NCI-H1694 treated with DMSO at 0.1 percent for 48 hours (cell line): ENCODE measurements around the gene SMC3.
"Not testable (repeated sequence)": the region's sequence is repeated elsewhere in the genome, so short reads cannot be mapped to it uniquely, and the experiment has no call there.

Experiments used
- DNase-seq: peaks from one replicate; lab custom pipeline; 2025; lab: John Stamatoyannopoulos, UW

The SMC3 gene

DNA sequence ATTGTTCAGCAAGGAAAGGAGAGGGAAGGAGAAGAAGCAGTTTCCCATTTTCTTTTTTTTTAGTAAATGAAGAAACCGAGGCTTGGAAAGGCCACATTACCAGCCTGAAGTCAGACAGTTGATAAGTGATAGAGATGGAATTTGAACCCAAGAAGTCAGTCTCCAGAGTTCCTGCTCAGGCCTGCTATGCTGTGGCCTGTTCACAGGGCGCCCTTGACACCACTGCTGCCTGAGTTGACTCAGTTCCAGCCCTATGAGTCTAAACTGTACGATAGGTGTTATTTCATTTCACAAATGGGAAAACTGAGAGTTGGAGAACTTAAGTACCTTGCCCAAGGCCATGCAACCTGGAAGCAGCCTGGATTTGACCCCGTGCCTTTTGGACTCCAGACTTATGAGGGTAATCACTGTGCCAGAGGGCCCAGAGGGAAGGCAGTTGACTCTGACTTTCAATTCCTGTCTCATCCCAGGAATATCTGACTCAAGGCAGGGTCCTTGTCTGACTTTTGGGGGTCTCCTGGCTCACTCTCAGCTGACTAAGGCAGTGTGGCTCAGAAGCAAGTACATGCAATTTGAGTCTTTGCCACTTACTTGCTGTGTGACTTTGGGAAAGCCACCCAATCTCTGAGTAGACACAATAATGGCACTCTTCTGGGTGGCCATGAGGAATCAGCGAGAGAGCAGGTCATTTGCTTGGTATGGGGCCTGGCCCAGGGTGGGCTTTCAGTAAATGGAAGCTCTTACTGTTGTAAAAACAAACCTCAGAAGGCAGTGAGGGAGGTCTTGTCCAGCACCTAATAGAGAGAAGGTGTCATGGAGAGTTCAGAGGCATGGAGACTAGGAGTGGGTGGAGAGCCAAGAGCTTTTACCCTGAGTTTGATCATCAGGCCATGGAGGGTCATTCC lies 58.7 kb downstream of the SMC3 start:
- DNase-seq = no peak

DNA sequence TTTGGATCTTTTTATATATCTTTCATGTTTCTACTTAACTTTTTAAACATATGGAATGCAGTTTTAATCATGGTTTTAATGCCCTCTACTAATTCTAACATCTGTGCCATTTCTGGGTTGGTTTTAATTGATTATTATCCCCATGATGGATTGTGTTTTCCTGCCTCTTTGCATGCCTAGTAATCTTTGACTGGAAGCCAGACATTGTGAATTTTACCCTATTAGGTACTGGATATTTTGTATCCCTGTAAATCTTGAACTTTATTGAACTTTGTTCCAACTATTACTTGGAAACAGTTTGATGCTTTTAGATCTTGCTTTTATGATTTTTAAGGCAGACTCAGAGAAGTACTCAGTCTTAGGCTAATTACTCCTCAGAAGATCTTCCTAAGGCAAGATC lies 60.7 kb downstream of the SMC3 start:
- no peak for DNase-seq

DNA sequence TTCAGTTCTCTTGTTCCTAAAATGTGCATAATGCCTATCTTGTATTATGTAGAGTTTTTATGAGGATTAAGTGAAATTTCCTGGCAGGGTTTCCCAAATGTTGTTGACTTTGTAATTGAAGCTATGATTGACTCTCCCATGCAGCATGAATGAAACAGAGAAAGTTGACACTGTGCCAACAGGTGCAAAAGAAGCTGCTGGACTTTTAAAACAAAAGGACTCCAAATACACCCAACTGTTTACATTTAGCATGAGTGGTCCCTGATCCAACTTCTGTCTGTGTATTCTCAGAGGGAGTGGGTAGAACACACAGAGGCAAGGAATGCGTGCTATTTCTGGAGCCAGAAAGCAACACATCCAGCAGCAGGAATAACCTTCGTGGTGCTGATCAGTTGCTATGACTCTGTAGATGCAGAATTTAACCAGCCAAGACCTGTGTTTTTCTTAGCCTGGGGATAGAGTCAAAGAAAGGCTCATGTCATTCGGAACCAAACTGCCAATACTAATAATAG lies 62.2 kb downstream of the SMC3 start:
- DNase-seq = no peak

DNA sequence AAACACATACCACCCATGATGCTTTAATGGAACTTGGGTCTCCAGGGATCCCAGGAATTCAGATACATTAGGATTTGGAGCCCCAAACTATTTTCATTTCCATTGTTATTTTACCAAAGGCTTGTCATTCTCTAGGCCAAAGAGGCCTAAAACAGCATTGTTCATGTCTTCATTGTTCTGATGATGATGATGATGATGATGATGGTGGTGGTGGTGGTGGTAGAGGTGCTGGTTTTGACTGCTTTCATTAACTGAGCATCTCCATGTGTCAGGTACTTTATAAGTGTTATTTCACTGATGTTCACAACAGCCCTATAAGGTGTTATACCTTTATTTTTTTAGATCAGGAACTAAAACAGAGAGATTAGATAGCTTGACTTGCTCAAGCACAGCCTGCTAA lies 64.4 kb downstream of the SMC3 start:
- DNase-seq = no peak

DNA sequence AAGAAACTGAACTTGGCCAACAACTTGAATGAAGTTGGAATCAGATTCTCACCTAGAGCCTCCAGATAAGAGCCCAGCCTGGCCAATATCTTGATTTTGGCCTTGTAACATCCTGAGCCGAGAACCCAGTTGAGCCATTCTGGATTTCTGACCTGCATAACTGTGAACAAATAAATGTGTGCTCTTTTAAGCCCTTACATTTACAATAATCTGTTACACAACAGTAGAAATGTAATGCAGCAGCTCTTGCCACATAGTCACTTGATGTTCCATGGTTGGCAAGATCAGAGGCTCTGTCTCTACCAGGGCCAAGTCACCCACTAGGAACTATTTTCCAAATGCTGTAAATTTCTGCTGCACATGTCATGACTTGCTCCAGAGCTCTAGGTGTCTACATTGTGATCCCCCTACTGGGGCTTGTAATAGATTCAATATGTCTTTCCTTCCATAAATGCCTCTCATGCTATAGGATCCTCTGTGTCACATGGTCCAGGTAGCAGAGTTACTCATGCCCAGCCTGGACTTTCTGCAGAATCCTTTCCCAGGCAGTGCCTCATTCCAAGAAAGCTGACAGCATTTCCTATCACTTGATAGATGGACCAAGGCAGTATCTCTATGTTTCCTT lies 65.2 kb downstream of the SMC3 start:
- peak; percentile 20 for DNase-seq

DNA sequence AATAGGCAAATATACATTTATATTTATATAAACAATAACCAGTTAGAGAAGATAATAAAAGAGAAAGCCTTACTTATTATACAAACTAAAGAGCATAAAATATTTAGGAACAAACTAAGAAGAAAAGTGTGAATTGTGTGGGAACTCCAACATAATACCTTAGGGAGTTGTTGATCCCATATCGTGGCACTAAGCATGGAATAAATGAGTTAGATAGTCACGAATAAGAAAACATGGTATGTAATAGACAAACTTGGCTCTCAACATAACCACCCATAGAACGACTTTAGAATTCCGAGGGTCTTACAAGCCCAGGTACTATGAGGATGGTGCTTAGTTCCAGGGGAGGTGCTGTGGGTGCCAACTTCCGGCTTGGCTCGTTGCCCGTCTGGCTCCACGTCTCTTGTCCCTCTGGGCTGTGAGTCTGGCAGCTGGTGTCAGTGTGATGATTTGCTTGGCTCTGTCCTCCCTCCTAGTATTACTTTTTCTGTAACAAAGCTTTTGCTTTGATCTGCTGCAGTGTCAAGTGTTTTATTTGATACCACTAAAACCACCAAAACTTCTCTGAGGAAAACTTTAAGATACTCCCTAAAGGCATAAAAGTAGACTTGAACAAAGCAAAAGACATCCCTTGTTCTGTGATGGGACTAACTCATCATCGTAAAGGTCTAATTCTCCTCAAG lies 67.2 kb downstream of the SMC3 start:
- peak; percentile 24 for DNase-seq

DNA sequence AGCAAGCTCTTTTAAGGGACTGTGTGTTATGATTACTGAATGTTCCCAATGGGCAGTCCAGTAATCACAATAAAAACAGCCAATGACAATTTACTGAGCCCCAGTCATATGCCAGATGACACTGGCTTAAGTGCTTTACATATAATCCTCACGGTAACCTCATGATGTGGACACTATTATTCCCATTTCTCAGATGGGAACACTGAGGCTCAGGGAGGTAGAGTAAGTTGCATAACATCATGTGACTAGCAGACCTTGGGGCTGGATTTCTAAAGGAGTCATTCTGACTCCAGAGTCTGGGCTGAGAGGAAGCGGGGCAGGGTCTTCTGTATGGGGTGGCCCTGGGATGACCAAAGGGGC lies 69.1 kb downstream of the SMC3 start:
- DNase-seq = no peak

DNA sequence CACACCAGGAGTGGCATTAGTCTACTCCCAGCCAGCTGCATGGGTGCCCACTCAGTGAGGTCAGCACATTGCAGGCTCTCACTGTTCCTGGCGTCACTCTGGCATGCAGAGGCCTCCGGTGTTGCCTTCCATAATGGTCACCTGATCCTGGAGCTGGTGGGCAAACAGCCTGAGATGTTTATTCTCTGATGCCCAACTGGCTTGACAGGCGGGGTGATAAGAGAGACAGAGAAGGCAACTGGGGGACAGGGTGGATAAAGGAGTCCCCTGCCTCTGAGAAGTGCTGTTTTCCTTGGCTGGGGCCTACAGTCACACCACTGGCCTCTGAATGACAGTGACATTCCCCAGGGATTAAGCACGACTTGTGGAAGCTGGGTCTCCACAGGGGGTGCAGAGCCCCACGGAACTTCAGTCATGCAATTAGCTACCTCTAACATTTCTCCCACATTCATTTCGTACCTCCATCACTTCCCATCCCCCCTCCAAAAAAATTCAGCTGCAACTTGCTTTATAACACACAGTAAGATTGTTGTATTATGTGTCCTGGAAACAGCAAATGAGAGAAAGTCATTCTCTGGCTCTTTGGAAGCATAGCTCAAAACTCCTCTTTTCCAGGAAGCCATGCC lies 69.5 kb downstream of the SMC3 start:
- no peak for DNase-seq

DNA sequence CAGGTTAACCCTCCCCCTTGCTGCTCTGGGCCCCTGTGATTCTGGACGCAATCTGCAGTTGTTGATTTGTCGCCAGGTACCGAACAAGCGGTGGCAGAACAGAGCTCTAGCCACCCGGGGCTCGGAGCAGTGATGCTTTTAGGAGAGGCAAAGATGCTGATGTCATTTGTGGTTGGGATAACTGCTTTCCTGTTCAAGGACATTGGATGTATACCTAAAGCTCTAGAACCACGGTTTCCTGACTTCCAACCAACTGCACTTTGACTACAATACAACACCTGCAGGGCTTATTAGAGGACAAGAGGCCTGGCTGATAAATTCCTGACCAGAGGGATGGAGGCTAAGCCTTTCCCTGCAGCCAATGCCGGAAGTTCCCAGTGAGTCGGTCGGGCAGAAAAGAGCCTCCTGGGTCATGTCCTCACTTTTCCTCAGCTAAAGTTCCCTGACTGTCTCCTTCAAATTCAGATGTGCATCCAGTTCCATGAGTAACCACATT lies 70.1 kb downstream of the SMC3 start:
- no peak for DNase-seq

DNA sequence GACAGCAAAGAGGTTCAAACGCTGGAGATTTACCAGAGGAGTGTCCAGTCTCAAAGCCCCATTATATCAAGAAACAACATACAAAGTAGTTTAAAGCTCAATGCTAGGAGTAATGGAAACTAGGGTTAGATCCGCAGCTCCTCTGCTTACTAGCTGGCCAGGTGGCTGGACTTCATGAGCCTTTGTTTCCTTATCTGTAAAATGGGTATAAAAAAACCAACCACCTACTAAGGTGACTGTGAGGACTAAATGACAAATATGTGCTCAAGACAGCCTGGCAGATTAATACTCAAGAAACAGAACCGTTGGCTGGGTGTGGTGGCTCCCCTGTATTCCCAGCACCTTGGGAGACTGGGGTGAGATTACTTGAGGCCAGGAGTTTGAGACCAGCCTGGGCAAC lies 70.8 kb downstream of the SMC3 start:
- DNase-seq = no peak

DNA sequence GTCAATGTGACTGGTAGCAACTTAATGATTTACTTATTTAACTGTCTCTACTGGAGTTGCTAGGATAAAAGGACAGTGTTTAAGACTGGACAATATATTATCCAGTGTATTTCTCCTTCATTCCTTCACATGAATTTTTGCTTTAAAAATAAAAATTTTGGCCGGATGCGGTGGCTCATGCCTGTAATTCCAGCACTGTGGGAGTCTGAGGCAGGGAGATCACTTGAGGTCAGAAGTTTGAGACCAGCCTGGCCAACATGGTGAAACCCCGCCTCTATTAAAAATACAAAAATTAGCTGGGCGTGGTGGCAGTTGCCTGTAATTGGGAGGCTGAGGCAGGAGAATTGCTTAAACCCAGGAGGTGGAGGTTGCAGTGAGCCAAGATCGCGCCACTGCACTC lies 71.6 kb downstream of the SMC3 start:
- not testable (repeated sequence) for DNase-seq

DNA sequence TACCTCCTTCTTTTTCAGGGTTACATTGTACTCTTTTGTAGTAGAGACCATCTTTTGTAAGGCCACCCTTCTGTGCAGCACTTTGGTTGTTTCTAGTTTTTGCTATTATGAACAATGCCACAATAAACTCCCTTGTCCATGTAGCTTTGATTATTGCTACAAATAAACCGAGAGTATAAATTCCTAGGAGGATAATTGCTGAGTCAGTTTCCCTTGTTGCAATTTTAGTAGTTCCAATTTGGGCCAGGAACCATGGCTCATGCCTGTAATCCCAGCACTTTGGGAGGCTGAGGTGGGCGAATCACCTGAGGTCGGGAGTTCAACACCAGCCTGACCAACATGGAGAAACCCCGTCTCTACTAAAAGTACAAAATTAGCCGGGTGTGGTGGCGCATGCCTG lies 72.4 kb downstream of the SMC3 start:
- DNase-seq = not testable (repeated sequence)

DNA sequence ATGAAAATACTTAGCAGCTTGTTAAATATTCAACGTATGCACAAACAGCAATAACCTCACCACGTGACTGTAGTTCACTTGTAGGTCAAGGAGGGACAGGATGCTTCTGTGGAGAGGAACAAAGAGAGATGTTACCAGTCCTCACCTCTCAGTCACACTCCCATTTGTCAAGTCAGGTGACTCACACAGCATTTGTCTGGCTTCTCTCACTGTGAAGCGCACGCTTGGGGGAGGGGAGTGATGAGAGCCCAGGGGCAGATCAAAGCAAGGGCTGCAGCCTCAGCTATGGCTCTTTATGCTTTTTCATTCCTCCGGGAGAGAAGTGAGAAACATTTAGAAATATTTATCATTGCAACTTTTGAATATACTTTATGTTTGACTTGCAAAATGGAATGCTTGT lies 73.8 kb downstream of the SMC3 start:
- no peak for DNase-seq

DNA sequence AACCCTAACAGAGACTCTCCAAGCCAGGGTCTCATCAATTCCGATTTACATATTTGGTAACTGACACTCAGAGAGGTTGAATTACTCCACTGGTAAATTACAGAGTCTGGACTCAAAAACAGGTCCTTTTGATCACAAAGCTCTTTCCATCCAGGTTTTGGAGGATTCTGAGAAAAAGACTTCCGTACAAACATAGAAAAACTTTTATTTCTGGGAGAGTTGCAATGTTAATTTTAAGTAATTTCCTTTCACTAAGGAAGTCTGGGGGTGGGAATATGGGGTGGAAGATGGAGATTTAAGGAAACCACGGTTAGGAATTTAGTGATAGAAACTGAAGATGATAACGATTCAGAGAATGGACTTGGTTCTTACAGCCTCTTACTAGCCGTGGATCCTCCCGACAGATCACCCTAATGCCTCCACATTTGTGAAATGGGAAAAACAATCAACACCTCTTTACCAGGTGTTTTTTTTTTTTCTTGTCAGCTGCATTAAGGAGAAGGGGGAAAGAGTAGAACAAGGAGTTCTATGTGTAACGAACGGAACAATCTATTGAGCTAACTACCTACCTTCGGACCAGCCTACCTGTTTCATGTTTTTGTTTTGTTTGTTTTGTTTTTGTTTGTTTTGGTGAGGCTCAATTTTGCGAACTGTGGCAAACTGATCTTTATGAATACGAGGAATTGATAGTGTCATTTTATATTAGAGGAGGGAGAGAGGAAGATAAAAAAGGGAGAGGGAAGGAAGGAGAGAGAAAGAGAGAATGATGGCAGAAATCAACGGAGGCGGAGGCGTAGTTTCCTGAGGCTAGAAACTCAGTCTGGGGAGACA lies 74.9 kb downstream of the SMC3 start:
- DNase-seq = no peak

DNA sequence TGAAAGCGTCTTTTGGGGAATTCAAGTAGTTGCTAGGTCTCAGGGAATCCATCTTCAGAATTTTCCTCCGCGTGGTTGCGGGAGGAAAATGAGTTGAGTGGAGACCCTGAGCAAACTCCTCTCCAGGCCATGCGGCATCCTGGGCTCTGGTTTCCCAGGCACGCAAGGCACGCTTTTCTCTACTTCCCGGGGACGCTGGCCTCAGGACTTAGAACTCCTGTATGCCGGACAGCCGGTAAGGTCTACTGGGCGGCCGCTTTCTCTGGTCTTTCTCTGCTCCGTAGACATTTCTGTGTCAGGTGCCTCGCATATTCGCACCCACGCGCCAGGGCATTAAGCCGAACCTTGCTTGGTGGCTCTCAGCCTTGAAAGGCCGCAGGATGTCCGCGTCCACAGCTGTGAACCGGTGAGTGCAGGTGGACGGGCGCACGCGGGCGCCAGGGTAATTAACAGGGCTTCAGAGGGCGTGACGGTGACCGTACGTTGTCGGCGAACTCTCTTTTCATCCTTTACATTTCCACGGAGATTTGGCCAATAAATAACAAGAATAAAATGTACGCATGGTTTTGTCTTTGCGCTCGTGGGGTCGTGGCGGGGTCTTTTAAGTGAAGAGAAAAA lies 75.6 kb downstream of the SMC3 start:
- DNase-seq = no peak

DNA sequence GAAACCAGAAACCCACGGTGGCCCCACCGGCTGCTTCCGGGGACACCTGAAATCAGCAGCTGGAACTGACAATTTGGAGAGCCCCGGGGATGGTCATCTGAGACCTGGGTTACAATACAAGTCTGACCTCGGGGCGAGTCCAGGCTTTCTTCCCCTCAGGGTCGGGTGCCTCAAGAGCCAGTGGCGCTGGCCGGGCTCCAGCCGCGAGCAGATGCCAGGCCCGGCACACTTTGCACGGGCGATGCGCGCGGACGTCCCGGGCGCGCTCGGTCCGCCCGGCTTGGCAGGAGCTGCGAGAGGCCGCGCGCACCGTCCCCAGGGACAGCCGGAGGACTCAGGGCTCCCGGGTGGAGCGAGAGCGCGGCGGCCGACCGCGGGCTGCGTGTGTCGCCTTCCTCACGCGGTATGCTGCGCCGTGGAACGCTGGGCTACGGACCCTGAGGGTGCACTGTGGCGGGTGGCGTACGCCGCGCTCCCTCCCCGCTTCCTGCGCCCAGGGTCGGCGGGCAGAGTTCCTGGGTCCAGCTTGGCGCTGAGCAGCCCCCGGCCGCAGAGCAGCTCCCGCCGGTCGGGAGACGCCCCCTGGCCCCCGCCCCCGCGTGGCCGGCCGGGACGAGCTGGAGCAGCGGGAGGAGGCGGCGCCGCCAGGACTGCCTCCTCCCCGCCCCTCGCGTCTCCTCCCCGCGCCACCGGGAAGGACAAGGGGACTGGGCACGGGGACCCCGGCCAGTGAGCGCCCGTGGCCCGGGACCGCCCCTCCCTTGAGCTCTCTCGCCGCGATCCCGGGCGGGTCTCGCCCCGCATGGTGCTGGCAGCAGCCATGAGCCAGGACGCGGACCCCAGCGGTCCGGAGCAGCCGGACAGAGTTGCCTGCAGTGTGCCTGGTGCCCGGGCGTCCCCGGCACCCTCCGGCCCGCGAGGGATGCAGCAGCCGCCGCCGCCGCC lies 76.4 kb downstream of the SMC3 start, which contains the start of gene RBM20:
TSS of gene RBM20 (plus strand) at position 684 of the 945 bp plus-strand sequence. CDS start at position 803, 119 bp downstream.
- no peak for DNase-seq

DNA sequence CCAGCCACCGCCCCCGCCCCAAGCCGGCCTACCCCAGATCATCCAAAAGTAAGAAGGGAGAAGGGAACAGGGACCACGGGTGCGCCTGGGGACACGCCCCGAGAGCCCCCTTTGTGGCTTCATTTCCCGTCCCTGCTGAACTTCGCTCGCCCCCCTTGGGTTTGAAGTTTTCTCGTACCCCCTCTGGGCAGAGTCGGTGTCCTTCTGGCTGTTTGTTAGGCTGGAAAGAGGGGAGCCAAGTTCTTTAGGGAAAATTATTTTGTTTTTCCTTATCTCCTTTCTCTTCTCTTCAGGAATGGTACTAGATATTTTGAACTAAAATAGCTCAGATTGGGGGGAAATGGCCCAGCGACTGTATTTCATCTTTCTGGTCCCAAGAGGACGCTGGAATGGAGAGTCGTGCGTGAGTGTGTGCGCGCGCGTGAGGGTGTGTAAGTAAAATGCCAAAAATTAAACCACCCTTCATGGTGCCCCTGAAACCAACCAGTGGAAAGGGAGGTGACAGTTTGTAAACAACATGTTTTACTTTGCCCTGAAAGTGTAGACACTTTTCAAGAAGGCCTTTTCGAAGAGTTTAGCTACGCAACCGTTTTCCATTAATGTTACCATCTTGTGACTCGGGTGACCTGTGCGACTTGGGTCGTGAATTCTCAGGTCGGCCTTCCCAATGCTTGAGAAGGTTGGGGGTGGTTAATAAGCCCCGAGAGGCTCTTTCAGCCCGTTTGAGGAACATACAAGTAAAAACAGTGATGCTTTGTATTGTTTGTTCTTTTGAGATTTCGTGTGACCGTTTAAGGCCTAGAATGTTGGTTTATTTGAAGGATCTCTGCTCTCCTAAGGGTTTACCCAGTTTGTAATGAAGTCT lies 77.3 kb downstream of the SMC3 start:
- DNase-seq = no peak

DNA sequence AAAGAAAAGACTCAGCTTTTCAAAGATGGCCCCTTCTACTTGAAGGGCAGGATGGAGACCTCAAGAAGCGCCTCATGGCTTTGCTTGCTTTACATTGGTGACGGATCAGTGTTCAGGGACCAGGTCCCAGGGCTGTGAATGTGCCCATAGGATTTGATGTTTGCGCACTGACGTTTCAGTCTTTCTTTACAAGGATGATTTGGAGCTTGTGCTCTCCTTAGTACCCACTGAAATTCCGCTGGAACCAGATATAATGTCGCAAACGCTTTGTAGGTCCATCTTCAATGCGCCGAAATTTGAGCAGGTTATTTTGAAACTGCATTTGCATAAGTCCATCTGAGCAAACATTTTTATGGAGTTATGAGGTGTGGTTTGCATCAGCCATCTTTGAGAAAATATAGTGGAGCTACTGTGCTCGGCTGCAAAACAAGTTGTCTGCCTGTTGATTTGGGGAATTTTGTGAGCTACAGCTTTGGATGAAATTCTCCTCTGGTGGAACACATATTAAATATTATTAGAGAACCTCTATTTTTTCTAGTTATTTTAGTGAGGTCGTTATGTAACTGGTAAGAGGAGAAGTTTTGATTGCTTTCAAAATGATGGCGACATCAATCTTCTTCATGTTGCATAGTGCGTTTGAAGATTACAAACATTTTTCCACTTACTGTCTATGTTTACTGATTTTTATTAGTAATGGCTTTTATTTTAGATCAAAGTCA lies 79.1 kb downstream of the SMC3 start:
- DNase-seq = no peak
